Stimulated activated memory B cell treated with anti-CD40 and anti-IgM and Interleukin-4, amounts not matched to agents 10 μg/mL and 1 μg/mL and 100 μg/mL, for 72 hours (primary cell): ENCODE measurements around the gene HDAC7.

Source experiments
- ATAC-seq: fragments of 150-1000 bp; cut with Tn5 transposase; 2 replicates; pipeline ENCODE4 v1.10.0; 2021
- H3K27ac Mint-ChIP-seq: one replicate; pipeline ENCODE4 v1.8.0; 2022; ENCODE audit warnings: mild to moderate bottlenecking, mixed read lengths
- H3K27me3 Mint-ChIP-seq: one replicate; pipeline ENCODE4 v1.8.0; 2022; ENCODE audit warnings: mixed read lengths
- H3K36me3 Mint-ChIP-seq: one replicate; pipeline ENCODE4 v1.8.0; 2022; ENCODE audit warnings: mixed read lengths
- H3K4me1 Mint-ChIP-seq: one replicate; pipeline ENCODE4 v1.8.0; 2022; ENCODE audit warnings: mixed read lengths
- H3K4me3 Mint-ChIP-seq: one replicate; pipeline ENCODE4 v1.8.0; 2022; ENCODE audit warnings: mild to moderate bottlenecking, moderate library complexity, mixed read lengths
- H3K9me3 Mint-ChIP-seq: one replicate; pipeline ENCODE4 v1.8.0; 2022; ENCODE audit warnings: mixed read lengths

The HDAC7 gene

GRCh38 chr12:47740606-47741339 is 78.9 kb downstream of the HDAC7 start:
- Mint-ChIP-seq H3K27me3 (no peaks in the 10 kb centered on the region), H3K4me3 (peak overlapping the region; percentile 68), H3K36me3 (peaks cover 5% of the 10 kb centered on the region), H3K4me1 (peaks cover 50% of the 10 kb centered on the region), H3K9me3 (no peaks in the 10 kb centered on the region), H3K27ac (peak overlapping the region; percentile 81)
- peak; percentile 79 for ATAC-seq

GRCh38 chr12:47739979-47740378 is 79.7 kb downstream of the HDAC7 start:
- no peaks in the 10 kb centered on the region for H3K27me3 Mint-ChIP-seq
- H3K4me1 Mint-ChIP-seq = peaks cover 48% of the 10 kb centered on the region
- peak overlapping the region; percentile 68 for H3K4me3 Mint-ChIP-seq
- H3K27ac Mint-ChIP-seq = peak overlapping the region; percentile 81
- no peaks in the 10 kb centered on the region for H3K9me3 Mint-ChIP-seq
- ATAC-seq = peak; percentile 80
- peaks cover 5% of the 10 kb centered on the region for H3K36me3 Mint-ChIP-seq

GRCh38 chr12:47739297-47739696 is 80.4 kb downstream of the HDAC7 start:
- Mint-ChIP-seq H3K4me3 (no peak overlapping the region), H3K27ac (peak overlapping the region; percentile 81), H3K4me1 (peaks cover 48% of the 10 kb centered on the region), H3K27me3 (no peaks in the 10 kb centered on the region), H3K9me3 (no peaks in the 10 kb centered on the region), H3K36me3 (peaks cover 5% of the 10 kb centered on the region)
- no peak for ATAC-seq

GRCh38 chr12:47737936-47738594 is 81.6 kb downstream of the HDAC7 start:
- no peak for ATAC-seq
- Mint-ChIP-seq H3K4me1 (peaks cover 38% of the 10 kb centered on the region), H3K27ac (no peak overlapping the region), H3K36me3 (peaks cover 5% of the 10 kb centered on the region), H3K4me3 (no peak overlapping the region), H3K27me3 (no peaks in the 10 kb centered on the region), H3K9me3 (no peaks in the 10 kb centered on the region)

GRCh38 chr12:47736877-47737676 is 82.6 kb downstream of the HDAC7 start:
- Mint-ChIP-seq H3K27ac (no peak overlapping the region), H3K27me3 (no peaks in the 10 kb centered on the region), H3K4me1 (peaks cover 32% of the 10 kb centered on the region), H3K36me3 (peaks cover 5% of the 10 kb centered on the region), H3K9me3 (no peaks in the 10 kb centered on the region), H3K4me3 (no peak overlapping the region)
- no peak for ATAC-seq

GRCh38 chr12:47736216-47736615 is 83.5 kb downstream of the HDAC7 start:
- Mint-ChIP-seq H3K9me3 (no peaks in the 10 kb centered on the region), H3K4me3 (no peak overlapping the region), H3K36me3 (peaks cover 5% of the 10 kb centered on the region), H3K4me1 (peaks cover 27% of the 10 kb centered on the region), H3K27me3 (no peaks in the 10 kb centered on the region), H3K27ac (peak overlapping the region; percentile 36)
- ATAC-seq = no peak

- H3K27me3 Mint-ChIP-seq = no peaks in the 10 kb centered on the region
- peaks cover 22% of the 10 kb centered on the region for H3K4me1 Mint-ChIP-seq
- peaks cover 5% of the 10 kb centered on the region for H3K36me3 Mint-ChIP-seq
- H3K4me3 Mint-ChIP-seq = no peak overlapping the region
- no peak for ATAC-seq
- no peaks in the 10 kb centered on the region for H3K9me3 Mint-ChIP-seq
- peak overlapping the region; percentile 36 for H3K27ac Mint-ChIP-seq
Measured at GRCh38 chr12:47735649-47736048, 84.1 kb downstream of the HDAC7 start.

- ATAC-seq = peak; percentile 13
- Mint-ChIP-seq H3K9me3 (no peaks in the 10 kb centered on the region), H3K36me3 (peaks cover 5% of the 10 kb centered on the region), H3K27ac (peak overlapping the region; percentile 38), H3K4me1 (peaks cover 14% of the 10 kb centered on the region), H3K4me3 (no peak overlapping the region), H3K27me3 (no peaks in the 10 kb centered on the region)
Measured at GRCh38 chr12:47734725-47735480, 84.8 kb downstream of the HDAC7 start.

GRCh38 chr12:47733142-47733541 is 86.6 kb downstream of the HDAC7 start:
- peaks cover 5% of the 10 kb centered on the region for H3K36me3 Mint-ChIP-seq
- no peaks in the 10 kb centered on the region for H3K9me3 Mint-ChIP-seq
- H3K27ac Mint-ChIP-seq = no peak overlapping the region
- no peaks in the 10 kb centered on the region for H3K4me1 Mint-ChIP-seq
- H3K27me3 Mint-ChIP-seq = no peaks in the 10 kb centered on the region
- no peak for ATAC-seq
- H3K4me3 Mint-ChIP-seq = no peak overlapping the region
